GM23338 (cell line): ENCODE measurements around the gene AGAP3. TPM values are rescaled to one million over a fixed set of nuclear protein-coding genes. Genes with fewer than 3 reads are reported as not detected.

Experiments
- ATAC-seq: fragments of 200-7000 bp; cut with Tn5 transposase; 3 replicates; pipeline ENCODE4 v1.9.1; 2020
- DNase-seq: peaks from one replicate; pipeline ENCODE4 v3.0.0-alpha.2; 2015; ENCODE audit warnings: low spot score
- H2AFZ ChIP-seq: fragments of 200-600 bp; sonication (generic); 2 replicates; pipeline ENCODE4 v1.8.0; 2016; ENCODE audit warnings: antibody characterized with exemption, mild to moderate bottlenecking, moderate library complexity
- H3F3A ChIP-seq: fragments of 200-600 bp; sonication (generic); replicated peaks from 2 replicates; pipeline ENCODE4 v1.8.0; 2017; ENCODE audit warnings: antibody characterized with exemption, mixed run types, low read depth
- H3K27ac ChIP-seq: fragments of 200-600 bp; sonication (generic); 2 replicates; pipeline ENCODE4 v1.6.1; 2016; ENCODE audit warnings: low read depth
- H3K27me3 ChIP-seq: fragments of 200-600 bp; sonication (generic); 2 replicates; pipeline ENCODE4 v1.8.0; 2016; ENCODE audit warnings: mild to moderate bottlenecking, mixed run types, moderate library complexity; ENCODE audit not compliant: insufficient read depth
- H3K36me3 ChIP-seq: fragments of 200-600 bp; sonication (generic); 2 replicates; pipeline ENCODE4 v1.8.0; 2016; ENCODE audit warnings: mild to moderate bottlenecking; ENCODE audit not compliant: insufficient read depth
- H3K4me1 ChIP-seq: fragments of 200-600 bp; sonication (generic); 2 replicates; pipeline ENCODE4 v1.8.0; 2016; ENCODE audit warnings: mild to moderate bottlenecking, moderate library complexity; ENCODE audit not compliant: insufficient read depth
- H3K4me2 ChIP-seq: fragments of 200-600 bp; sonication (generic); 2 replicates; pipeline ENCODE4 v1.7.1; 2017; ENCODE audit warnings: mixed run types
- H3K4me3 ChIP-seq: fragments of 200-600 bp; sonication (generic); 2 replicates; pipeline ENCODE4 v1.6.1; 2016; ENCODE audit warnings: mixed run types
- H3K79me2 ChIP-seq: fragments of 200-600 bp; sonication (generic); replicated peaks from 2 replicates; pipeline ENCODE4 v1.8.0; 2017; ENCODE audit warnings: mild to moderate bottlenecking; ENCODE audit not compliant: insufficient read depth
- H3K9me2 ChIP-seq: fragments of 200-600 bp; sonication (generic); 2 replicates; pipeline ENCODE4 v1.8.0; 2017; ENCODE audit not compliant: insufficient read depth
- H4K20me1 ChIP-seq: fragments of 200-600 bp; sonication (generic); replicated peaks from 2 replicates; pipeline ENCODE4 v1.8.0; 2017; ENCODE audit warnings: mild to moderate bottlenecking; ENCODE audit not compliant: insufficient read depth
- H3K27ac Mint-ChIP-seq: 2 replicates; pipeline ENCODE4 v1.8.0; 2020; ENCODE audit warnings: inconsistent platforms, mild to moderate bottlenecking, moderate library complexity, mixed read lengths
- H3K27me3 Mint-ChIP-seq: 3 replicates; pipeline ENCODE4 v1.8.0; 2022; ENCODE audit warnings: low read depth, mild to moderate bottlenecking, moderate library complexity, mixed read lengths, inconsistent platforms; ENCODE audit not compliant: insufficient read depth, poor library complexity
- H3K36me3 Mint-ChIP-seq: 3 replicates; pipeline ENCODE4 v1.8.0; 2021; ENCODE audit warnings: low read depth, mild to moderate bottlenecking, inconsistent platforms, moderate library complexity, mixed read lengths
- H3K4me1 Mint-ChIP-seq: 3 replicates; pipeline ENCODE4 v1.8.0; 2020; ENCODE audit warnings: mild to moderate bottlenecking, inconsistent platforms, mixed read lengths
- H3K4me3 Mint-ChIP-seq: 3 replicates; pipeline ENCODE4 v1.8.0; 2021; ENCODE audit warnings: moderate library complexity, mild to moderate bottlenecking, inconsistent platforms, mixed read lengths
- H3K9me3 Mint-ChIP-seq: 3 replicates; pipeline ENCODE4 v1.8.0; 2020; ENCODE audit warnings: moderate library complexity, mild to moderate bottlenecking, inconsistent platforms, mixed read lengths
- CREB1 ChIP-seq: fragments of 250-450 bp; sonication (Bioruptor Pico); IDR thresholded peaks from 2 replicates; pipeline ENCODE4 v1.5.0; 2020; ENCODE audit warnings: low read depth, mild to moderate bottlenecking, moderate library complexity
- EZH2 ChIP-seq: fragments of 200-600 bp; sonication (generic); IDR thresholded peaks from one replicate; pipeline ENCODE4 v1.8.0; 2017; ENCODE audit warnings: antibody characterized with exemption, mild to moderate bottlenecking, low read depth; ENCODE audit not compliant: unreplicated experiment
- EZH2phosphoT487 ChIP-seq: fragments of 200-600 bp; sonication (generic); IDR thresholded peaks from one replicate; pipeline ENCODE4 v1.8.1; 2018; ENCODE audit warnings: antibody characterized with exemption; ENCODE audit not compliant: unreplicated experiment
- JUNB ChIP-seq: IDR thresholded peaks from one replicate; pipeline ENCODE4 v1.6.1; 2016; ENCODE audit warnings: antibody characterized with exemption; ENCODE audit not compliant: unreplicated experiment
- NANOG ChIP-seq: IDR thresholded peaks from 2 replicates; pipeline ENCODE4 v1.6.1; 2016; ENCODE audit warnings: antibody characterized with exemption, borderline replicate concordance
- POLR2AphosphoS5 ChIP-seq: IDR thresholded peaks from 2 replicates; pipeline ENCODE4 v1.6.1; 2016; ENCODE audit warnings: antibody characterized with exemption, low read depth
- ZNF114 ChIP-seq: fragments of 250-450 bp; sonication (Bioruptor Pico); IDR thresholded peaks from 2 replicates; pipeline ENCODE4 v1.5.0; 2020; ENCODE audit warnings: mild to moderate bottlenecking, moderate library complexity
- ZNF331 ChIP-seq: fragments of 250-450 bp; sonication (Bioruptor Pico); IDR thresholded peaks from 2 replicates; pipeline ENCODE4 v1.5.0; 2020; ENCODE audit warnings: low read depth, mild to moderate bottlenecking, moderate library complexity
- polyA plus RNA-seq: library from polyadenylated mRNA; unstranded; fragments of >200 nt; fragmentation: Nextera tagmentation; extraction: Ambion mirVana; gene quantifications from 2 replicates; pipeline ENCODE4 v1.2.1, GENCODE V29; 2016
- total RNA-seq: library from RNA; depleted of rRNA; stranded (reverse); fragments of >200 nt; shearing (Covaris generic); gene quantifications from 2 replicates; pipeline ENCODE4 v1.2.3, GENCODE V29; 2014
- TF ChIP-seq, protein P1 (sequence below), 2 experiments: fragments of 200-600 bp in 1 of 2; sonication (generic) in 1 of 2; conservative IDR thresholded peaks; 2 replicates each; pipeline versions ENCODE4 v1.5.1 to v1.6.1; 2016 to 2017; ENCODE audit warnings: antibody characterized with exemption in 2 of 2, low read depth in 2 of 2, mild to moderate bottlenecking in 2 of 2, moderate library complexity in 1 of 2
- TF ChIP-seq, protein P2 (sequence below): IDR thresholded peaks from one replicate; pipeline ENCODE4 v1.6.1; 2018; ENCODE audit warnings: antibody characterized with exemption; ENCODE audit not compliant: unreplicated experiment
- TF ChIP-seq, protein P3 (sequence below): fragments of 250-450 bp; sonication (Bioruptor Pico); IDR thresholded peaks from 2 replicates; pipeline ENCODE4 v1.5.0; 2020; ENCODE audit warnings: mild to moderate bottlenecking, moderate library complexity
- TF ChIP-seq, protein P4 (sequence below): IDR thresholded peaks from 2 replicates; pipeline ENCODE4 v1.6.1; 2016; ENCODE audit warnings: antibody characterized with exemption

AGAP3 gene
- total and polyA plus RNA-seq, 2 experiments from 2014 or later: 24.0 to 39.2 TPM

DNA sequence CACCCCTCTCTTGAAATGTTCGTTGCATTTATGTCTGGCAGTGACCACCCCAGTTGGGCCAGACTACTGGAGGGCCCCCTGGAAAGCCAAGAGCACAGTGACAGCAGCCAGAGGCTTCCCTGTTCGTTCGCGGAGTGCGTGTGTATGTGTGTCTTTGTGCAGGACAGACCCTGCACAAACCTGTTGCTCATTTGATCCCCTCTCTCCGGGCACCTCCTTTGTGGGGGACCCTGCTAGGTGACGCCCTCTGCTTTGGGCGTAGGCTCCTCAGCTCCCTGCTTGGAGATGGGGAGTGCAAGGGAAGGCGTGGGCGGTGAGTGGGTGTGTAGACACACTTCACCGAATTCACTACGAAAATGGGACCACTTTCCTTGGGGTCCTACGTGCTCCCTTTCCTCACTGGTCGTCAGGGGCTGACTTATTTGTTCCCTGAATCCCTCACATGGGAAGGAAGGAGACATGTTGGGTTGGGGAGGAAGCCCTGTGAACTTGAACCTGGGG lies 38.7 kb downstream of the AGAP3 start:
- Histone ChIP-seq H3K27me3 (peaks cover 22% of the 10 kb centered on the region), H3K9me2 (no peaks in the 10 kb centered on the region), H4K20me1 (peaks cover 23% of the 10 kb centered on the region), H2AFZ (no peak overlapping the region), H3K36me3 (no peaks in the 10 kb centered on the region; the same call in 1 of the 2 replicates), H3K27ac (no peak overlapping the region), H3K79me2 (no peaks in the 10 kb centered on the region), H3K4me1 (peaks cover 15% of the 10 kb centered on the region), H3F3A (peaks cover 21% of the 10 kb centered on the region), H3K4me3 (peak overlapping the region; percentile 88), H3K4me2 (peak overlapping the region; percentile 88)
- peak overlapping the region; percentile 82 for H3K4me3 Mint-ChIP-seq
- H3K36me3 Mint-ChIP-seq: peaks cover 31% of the 10 kb centered on the region
- DNase-seq (no peak), ATAC-seq (no peak)
- H3K27ac Mint-ChIP-seq: no peak overlapping the region
- peaks cover 39% of the 10 kb centered on the region for H3K27me3 Mint-ChIP-seq
- H3K4me1 Mint-ChIP-seq: peaks cover 39% of the 10 kb centered on the region
- no peaks in the 10 kb centered on the region for H3K9me3 Mint-ChIP-seq
- no peak for TF ChIP-seq EZH2phosphoT487
- no peak for TF ChIP-seq ZNF114
- TF ChIP-seq, protein P1, sequence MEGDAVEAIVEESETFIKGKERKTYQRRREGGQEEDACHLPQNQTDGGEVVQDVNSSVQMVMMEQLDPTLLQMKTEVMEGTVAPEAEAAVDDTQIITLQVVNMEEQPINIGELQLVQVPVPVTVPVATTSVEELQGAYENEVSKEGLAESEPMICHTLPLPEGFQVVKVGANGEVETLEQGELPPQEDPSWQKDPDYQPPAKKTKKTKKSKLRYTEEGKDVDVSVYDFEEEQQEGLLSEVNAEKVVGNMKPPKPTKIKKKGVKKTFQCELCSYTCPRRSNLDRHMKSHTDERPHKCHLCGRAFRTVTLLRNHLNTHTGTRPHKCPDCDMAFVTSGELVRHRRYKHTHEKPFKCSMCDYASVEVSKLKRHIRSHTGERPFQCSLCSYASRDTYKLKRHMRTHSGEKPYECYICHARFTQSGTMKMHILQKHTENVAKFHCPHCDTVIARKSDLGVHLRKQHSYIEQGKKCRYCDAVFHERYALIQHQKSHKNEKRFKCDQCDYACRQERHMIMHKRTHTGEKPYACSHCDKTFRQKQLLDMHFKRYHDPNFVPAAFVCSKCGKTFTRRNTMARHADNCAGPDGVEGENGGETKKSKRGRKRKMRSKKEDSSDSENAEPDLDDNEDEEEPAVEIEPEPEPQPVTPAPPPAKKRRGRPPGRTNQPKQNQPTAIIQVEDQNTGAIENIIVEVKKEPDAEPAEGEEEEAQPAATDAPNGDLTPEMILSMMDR (conservative IDR thresholded peaks at IDR 0.05; ENCODE audit: low read depth in 2 of 2): no peak
- TF ChIP-seq, protein P2, sequence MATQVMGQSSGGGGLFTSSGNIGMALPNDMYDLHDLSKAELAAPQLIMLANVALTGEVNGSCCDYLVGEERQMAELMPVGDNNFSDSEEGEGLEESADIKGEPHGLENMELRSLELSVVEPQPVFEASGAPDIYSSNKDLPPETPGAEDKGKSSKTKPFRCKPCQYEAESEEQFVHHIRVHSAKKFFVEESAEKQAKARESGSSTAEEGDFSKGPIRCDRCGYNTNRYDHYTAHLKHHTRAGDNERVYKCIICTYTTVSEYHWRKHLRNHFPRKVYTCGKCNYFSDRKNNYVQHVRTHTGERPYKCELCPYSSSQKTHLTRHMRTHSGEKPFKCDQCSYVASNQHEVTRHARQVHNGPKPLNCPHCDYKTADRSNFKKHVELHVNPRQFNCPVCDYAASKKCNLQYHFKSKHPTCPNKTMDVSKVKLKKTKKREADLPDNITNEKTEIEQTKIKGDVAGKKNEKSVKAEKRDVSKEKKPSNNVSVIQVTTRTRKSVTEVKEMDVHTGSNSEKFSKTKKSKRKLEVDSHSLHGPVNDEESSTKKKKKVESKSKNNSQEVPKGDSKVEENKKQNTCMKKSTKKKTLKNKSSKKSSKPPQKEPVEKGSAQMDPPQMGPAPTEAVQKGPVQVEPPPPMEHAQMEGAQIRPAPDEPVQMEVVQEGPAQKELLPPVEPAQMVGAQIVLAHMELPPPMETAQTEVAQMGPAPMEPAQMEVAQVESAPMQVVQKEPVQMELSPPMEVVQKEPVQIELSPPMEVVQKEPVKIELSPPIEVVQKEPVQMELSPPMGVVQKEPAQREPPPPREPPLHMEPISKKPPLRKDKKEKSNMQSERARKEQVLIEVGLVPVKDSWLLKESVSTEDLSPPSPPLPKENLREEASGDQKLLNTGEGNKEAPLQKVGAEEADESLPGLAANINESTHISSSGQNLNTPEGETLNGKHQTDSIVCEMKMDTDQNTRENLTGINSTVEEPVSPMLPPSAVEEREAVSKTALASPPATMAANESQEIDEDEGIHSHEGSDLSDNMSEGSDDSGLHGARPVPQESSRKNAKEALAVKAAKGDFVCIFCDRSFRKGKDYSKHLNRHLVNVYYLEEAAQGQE: no peak
- TF ChIP-seq POLR2AphosphoS5: no peak
- no peak for TF ChIP-seq JUNB
- no peak for TF ChIP-seq CREB1 (CRISPR knock-in tag)
- TF ChIP-seq, protein P3, sequence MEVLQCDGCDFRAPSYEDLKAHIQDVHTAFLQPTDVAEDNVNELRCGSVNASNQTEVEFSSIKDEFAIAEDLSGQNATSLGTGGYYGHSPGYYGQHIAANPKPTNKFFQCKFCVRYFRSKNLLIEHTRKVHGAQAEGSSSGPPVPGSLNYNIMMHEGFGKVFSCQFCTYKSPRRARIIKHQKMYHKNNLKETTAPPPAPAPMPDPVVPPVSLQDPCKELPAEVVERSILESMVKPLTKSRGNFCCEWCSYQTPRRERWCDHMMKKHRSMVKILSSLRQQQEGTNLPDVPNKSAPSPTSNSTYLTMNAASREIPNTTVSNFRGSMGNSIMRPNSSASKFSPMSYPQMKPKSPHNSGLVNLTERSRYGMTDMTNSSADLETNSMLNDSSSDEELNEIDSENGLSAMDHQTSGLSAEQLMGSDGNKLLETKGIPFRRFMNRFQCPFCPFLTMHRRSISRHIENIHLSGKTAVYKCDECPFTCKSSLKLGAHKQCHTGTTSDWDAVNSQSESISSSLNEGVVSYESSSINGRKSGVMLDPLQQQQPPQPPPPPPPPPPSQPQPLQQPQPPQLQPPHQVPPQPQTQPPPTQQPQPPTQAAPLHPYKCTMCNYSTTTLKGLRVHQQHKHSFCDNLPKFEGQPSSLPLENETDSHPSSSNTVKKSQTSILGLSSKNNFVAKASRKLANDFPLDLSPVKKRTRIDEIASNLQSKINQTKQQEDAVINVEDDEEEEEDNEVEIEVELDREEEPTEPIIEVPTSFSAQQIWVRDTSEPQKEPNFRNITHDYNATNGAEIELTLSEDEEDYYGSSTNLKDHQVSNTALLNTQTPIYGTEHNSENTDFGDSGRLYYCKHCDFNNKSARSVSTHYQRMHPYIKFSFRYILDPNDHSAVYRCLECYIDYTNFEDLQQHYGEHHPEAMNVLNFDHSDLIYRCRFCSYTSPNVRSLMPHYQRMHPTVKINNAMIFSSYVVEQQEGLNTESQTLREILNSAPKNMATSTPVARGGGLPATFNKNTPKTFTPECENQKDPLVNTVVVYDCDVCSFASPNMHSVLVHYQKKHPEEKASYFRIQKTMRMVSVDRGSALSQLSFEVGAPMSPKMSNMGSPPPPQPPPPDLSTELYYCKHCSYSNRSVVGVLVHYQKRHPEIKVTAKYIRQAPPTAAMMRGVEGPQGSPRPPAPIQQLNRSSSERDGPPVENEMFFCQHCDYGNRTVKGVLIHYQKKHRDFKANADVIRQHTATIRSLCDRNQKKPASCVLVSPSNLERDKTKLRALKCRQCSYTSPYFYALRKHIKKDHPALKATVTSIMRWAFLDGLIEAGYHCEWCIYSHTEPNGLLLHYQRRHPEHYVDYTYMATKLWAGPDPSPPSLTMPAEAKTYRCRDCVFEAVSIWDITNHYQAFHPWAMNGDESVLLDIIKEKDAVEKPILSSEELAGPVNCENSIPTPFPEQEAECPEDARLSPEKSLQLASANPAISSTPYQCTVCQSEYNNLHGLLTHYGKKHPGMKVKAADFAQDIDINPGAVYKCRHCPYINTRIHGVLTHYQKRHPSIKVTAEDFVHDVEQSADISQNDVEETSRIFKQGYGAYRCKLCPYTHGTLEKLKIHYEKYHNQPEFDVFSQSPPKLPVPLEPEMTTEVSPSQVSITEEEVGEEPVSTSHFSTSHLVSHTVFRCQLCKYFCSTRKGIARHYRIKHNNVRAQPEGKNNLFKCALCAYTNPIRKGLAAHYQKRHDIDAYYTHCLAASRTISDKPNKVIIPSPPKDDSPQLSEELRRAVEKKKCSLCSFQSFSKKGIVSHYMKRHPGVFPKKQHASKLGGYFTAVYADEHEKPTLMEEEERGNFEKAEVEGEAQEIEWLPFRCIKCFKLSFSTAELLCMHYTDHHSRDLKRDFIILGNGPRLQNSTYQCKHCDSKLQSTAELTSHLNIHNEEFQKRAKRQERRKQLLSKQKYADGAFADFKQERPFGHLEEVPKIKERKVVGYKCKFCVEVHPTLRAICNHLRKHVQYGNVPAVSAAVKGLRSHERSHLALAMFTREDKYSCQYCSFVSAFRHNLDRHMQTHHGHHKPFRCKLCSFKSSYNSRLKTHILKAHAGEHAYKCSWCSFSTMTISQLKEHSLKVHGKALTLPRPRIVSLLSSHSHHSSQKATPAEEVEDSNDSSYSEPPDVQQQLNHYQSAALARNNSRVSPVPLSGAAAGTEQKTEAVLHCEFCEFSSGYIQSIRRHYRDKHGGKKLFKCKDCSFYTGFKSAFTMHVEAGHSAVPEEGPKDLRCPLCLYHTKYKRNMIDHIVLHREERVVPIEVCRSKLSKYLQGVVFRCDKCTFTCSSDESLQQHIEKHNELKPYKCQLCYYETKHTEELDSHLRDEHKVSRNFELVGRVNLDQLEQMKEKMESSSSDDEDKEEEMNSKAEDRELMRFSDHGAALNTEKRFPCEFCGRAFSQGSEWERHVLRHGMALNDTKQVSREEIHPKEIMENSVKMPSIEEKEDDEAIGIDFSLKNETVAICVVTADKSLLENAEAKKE (CRISPR knock-in tag): no peak
- no peak for TF ChIP-seq EZH2
- TF ChIP-seq, protein P4, sequence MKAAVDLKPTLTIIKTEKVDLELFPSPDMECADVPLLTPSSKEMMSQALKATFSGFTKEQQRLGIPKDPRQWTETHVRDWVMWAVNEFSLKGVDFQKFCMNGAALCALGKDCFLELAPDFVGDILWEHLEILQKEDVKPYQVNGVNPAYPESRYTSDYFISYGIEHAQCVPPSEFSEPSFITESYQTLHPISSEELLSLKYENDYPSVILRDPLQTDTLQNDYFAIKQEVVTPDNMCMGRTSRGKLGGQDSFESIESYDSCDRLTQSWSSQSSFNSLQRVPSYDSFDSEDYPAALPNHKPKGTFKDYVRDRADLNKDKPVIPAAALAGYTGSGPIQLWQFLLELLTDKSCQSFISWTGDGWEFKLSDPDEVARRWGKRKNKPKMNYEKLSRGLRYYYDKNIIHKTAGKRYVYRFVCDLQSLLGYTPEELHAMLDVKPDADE: no peak
- TF ChIP-seq ZNF331 (CRISPR knock-in tag): no peak
- no peak for TF ChIP-seq NANOG
